Neural progenitor cell (in vitro differentiated cells): ENCODE data around the gene HSPA12B.

ENCODE experiments used
- EZH2 ChIP-seq: fragments of 200-600 bp; sonication (generic); IDR thresholded peaks from 2 replicates; pipeline ENCODE4 v1.6.1; 2017; ENCODE audit warnings: antibody characterized with exemption, mild to moderate bottlenecking, moderate library complexity
- EZH2phosphoT487 ChIP-seq: fragments of 200-600 bp; sonication (generic); IDR thresholded peaks from 2 replicates; pipeline ENCODE4 v1.6.1; 2017; ENCODE audit warnings: antibody characterized with exemption
- TF ChIP-seq, protein P1 (sequence below): fragments of 200-600 bp; sonication (generic); IDR thresholded peaks from 2 replicates; pipeline ENCODE4 v1.5.1; 2017; ENCODE audit warnings: antibody characterized with exemption, mild to moderate bottlenecking

DNA sequence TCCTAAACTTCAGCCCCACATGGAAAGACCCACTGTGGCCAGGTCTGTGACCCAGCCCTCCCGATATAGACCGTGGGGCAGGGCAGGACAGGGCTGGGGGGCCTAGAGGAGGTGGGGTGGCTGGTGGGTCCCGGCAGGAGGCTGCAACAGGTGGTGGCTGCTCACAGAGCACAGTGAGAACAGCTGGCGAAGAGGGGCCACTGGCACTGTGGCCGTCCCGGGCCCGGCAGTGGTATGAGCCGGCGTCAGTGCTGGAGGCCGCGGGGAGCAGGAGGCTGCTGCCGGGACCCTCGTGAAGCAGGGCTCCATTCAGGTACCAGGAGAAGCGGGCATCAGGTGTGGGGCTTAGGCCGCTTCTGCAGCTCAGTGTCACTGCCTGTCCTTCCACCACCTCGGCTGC lies 33.4 kb upstream of the HSPA12B start:
- no peak for TF ChIP-seq EZH2phosphoT487
- no peak for TF ChIP-seq EZH2
- TF ChIP-seq, protein P1, sequence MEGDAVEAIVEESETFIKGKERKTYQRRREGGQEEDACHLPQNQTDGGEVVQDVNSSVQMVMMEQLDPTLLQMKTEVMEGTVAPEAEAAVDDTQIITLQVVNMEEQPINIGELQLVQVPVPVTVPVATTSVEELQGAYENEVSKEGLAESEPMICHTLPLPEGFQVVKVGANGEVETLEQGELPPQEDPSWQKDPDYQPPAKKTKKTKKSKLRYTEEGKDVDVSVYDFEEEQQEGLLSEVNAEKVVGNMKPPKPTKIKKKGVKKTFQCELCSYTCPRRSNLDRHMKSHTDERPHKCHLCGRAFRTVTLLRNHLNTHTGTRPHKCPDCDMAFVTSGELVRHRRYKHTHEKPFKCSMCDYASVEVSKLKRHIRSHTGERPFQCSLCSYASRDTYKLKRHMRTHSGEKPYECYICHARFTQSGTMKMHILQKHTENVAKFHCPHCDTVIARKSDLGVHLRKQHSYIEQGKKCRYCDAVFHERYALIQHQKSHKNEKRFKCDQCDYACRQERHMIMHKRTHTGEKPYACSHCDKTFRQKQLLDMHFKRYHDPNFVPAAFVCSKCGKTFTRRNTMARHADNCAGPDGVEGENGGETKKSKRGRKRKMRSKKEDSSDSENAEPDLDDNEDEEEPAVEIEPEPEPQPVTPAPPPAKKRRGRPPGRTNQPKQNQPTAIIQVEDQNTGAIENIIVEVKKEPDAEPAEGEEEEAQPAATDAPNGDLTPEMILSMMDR = no peak
